Measurements from ENCODE around the gene KHK. TPM values are rescaled to one million over a fixed set of nuclear protein-coding genes. Genes with fewer than 3 reads are reported as not detected.
A peak's percentile ranks its signal among the peaks of the same experiment; 100 is the strongest.

KHK gene
- total RNA-seq, 1 donor from 2014 or later: 1.2 TPM

GRCh38 chr2:27139310-27139709 lies 52.7 kb downstream of the KHK start, which contains the start of gene PRR30:
Gene PRR30, minus strand, starts transcription at chr2:27139410. Its CDS starts 1,081 bp downstream, at chr2:27138329.
- Mint-ChIP-seq H3K27ac (ENCODE audit: unreplicated experiment) (no peak within 1 kb of the TSS), H3K4me1 (ENCODE audit: low read depth) (no peaks in the 10 kb centered on the region), H3K36me3 (ENCODE audit: low read depth) (peaks cover 1% of the 10 kb centered on the region), H3K27me3 (ENCODE audit: low read depth) (peaks cover 15% of the 10 kb centered on the region), H3K4me3 (ENCODE audit: unreplicated experiment) (no peak within 1 kb of the TSS), H3K9me3 (ENCODE audit: low read depth) (peaks cover 10% of the 10 kb centered on the region)
- DNase-seq (ENCODE audit: low spot score): no peak
- no peak for TF ChIP-seq CTCF (IDR thresholded peaks at IDR 0.05)

GRCh38 chr2:27143285-27143684 lies 56.7 kb downstream of the KHK start:
- peaks cover 10% of the 10 kb centered on the region for H3K9me3 Mint-ChIP-seq (ENCODE audit: low read depth)
- no peaks in the 10 kb centered on the region for H3K4me1 Mint-ChIP-seq (ENCODE audit: low read depth)
- H3K4me3 Mint-ChIP-seq (ENCODE audit: unreplicated experiment): no peak overlapping the region
- H3K36me3 Mint-ChIP-seq (ENCODE audit: low read depth): peaks cover 1% of the 10 kb centered on the region
- peaks cover 24% of the 10 kb centered on the region for H3K27me3 Mint-ChIP-seq (ENCODE audit: low read depth)
- no peak overlapping the region for H3K27ac Mint-ChIP-seq (ENCODE audit: unreplicated experiment)
- DNase-seq (ENCODE audit: low spot score): peak; percentile 15
- no peak for TF ChIP-seq CTCF (IDR thresholded peaks at IDR 0.05)

- no peaks in the 10 kb centered on the region for H3K4me1 Mint-ChIP-seq (ENCODE audit: low read depth)
- H3K27ac Mint-ChIP-seq (ENCODE audit: unreplicated experiment): no peak overlapping the region
- H3K4me3 Mint-ChIP-seq (ENCODE audit: unreplicated experiment): no peak overlapping the region
- H3K36me3 Mint-ChIP-seq (ENCODE audit: low read depth): peaks cover 1% of the 10 kb centered on the region
- H3K27me3 Mint-ChIP-seq (ENCODE audit: low read depth): peaks cover 25% of the 10 kb centered on the region
- no peak for TF ChIP-seq CTCF (IDR thresholded peaks at IDR 0.05)
- H3K9me3 Mint-ChIP-seq (ENCODE audit: low read depth): peaks cover 10% of the 10 kb centered on the region
- DNase-seq (ENCODE audit: low spot score): no peak
Observed at GRCh38 chr2:27145682-27146081, 59.1 kb downstream of the KHK start.

- peaks cover 1% of the 10 kb centered on the region for H3K36me3 Mint-ChIP-seq (ENCODE audit: low read depth)
- peaks cover 6% of the 10 kb centered on the region for H3K9me3 Mint-ChIP-seq (ENCODE audit: low read depth)
- TF ChIP-seq CTCF (IDR thresholded peaks at IDR 0.05): no peak
- peak; percentile 20 for DNase-seq (ENCODE audit: low spot score)
- H3K4me1 Mint-ChIP-seq (ENCODE audit: low read depth): no peaks in the 10 kb centered on the region
- H3K4me3 Mint-ChIP-seq (ENCODE audit: unreplicated experiment): no peak overlapping the region
- no peak overlapping the region for H3K27ac Mint-ChIP-seq (ENCODE audit: unreplicated experiment)
- peaks cover 18% of the 10 kb centered on the region for H3K27me3 Mint-ChIP-seq (ENCODE audit: low read depth)
Observed at GRCh38 chr2:27147935-27148334, 61.4 kb downstream of the KHK start.

- Mint-ChIP-seq H3K4me3 (ENCODE audit: unreplicated experiment) (no peak within 1 kb of the TSS), H3K4me1 (ENCODE audit: low read depth) (no peaks in the 10 kb centered on the region), H3K27me3 (ENCODE audit: low read depth) (peaks cover 11% of the 10 kb centered on the region), H3K9me3 (ENCODE audit: low read depth) (no peaks in the 10 kb centered on the region), H3K27ac (ENCODE audit: unreplicated experiment) (no peak within 1 kb of the TSS), H3K36me3 (ENCODE audit: low read depth) (no peaks in the 10 kb centered on the region)
- TF ChIP-seq CTCF (IDR thresholded peaks at IDR 0.05): no peak
- DNase-seq (ENCODE audit: low spot score): peak; percentile 75
Observed at GRCh38 chr2:27148801-27149439, 62.3 kb downstream of the KHK start, which contains the start of gene TCF23. Gene TCF23, plus strand, starts transcription at chr2:27149004. Its CDS starts 130 bp downstream, at chr2:27149134.

Data from chondrocyte (in vitro differentiated cells).